ENCODE results near the gene RHEB. TPM values are rescaled to one million over a fixed set of nuclear protein-coding genes. Genes with fewer than 3 reads are reported as not detected.

The RHEB gene
- total and polyA plus RNA-seq, 2 donors (not counting 1 experiment from before 2014, with no cell fraction given): 9.3 to 40.3 TPM

DNA sequence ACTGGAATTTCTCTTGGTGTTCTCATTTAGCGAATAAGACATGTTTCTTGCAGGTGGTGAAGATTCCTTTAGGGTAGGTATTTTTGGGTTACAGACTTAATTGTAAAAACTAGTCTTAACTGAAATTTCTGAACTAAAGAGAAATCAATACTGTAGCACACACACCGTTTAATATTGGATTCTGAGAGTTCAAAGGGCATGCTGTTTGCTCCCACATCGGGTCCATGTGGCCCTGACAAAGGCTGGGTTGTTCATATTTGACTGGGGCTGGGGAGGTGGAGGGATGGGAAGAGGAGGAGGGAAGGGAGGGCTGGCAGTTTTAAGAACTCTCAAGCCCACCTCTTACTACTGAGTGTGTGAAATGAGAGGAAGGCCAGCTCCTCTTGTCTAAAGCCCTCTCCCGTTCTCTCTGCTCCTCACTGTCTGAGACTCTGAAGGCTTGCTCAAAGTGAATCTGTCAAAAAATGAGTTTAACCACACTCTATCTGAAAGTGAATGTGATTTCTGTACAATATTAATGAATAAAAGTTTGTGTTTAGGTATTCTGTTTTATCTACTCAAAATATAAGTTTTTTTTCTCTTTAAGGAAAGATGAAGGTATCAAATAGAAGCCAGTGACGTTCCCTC lies 40.0 kb upstream of the RHEB start:
- 100% methylated on average over 2 of the region's 5 CpGs for WGBS (ENCODE audit: insufficient coverage)
- no peaks in the 10 kb centered on the region for H3K4me1 Mint-ChIP-seq
- POLR2A ChIA-PET: no interaction called here
- no peak overlapping the region for H3K27ac Mint-ChIP-seq
- no peaks in the 10 kb centered on the region for H3K4me1 ChIP-seq (ENCODE audit: control insufficient read depth in 2 of 2, insufficient read depth in 2 of 2, low read length in 2 of 2)
- no peak overlapping the region for H3K27ac ChIP-seq (ENCODE audit: low read length in 2 of 2)
- no peaks in the 10 kb centered on the region for H3K27me3 Mint-ChIP-seq
- H3K27me3 ChIP-seq (replicated peaks in 1 of 4; ENCODE audit: control extremely low read depth in 1 of 4, control insufficient read depth in 3 of 4, insufficient read depth in 4 of 4, low read length in 3 of 4): no peaks in the 10 kb centered on the region
- H3K9me3 Mint-ChIP-seq (ENCODE audit: insufficient read depth): no peaks in the 10 kb centered on the region
- H3K4me3 Mint-ChIP-seq: no peak overlapping the region
- no peaks in the 10 kb centered on the region for H3K79me2 ChIP-seq (ENCODE audit: control insufficient read depth, insufficient read depth, low read length)
- no peaks in the 10 kb centered on the region for H4K20me1 ChIP-seq (ENCODE audit: control insufficient read depth, insufficient read depth, low read length, poor library complexity, severe bottlenecking)
- peaks cover 3 to 45% of the 10 kb centered on the region in 2 experiments for H3K36me3 ChIP-seq (replicated peaks in 1 of 2; ENCODE audit: control extremely low read depth in 1 of 2, control insufficient read depth in 1 of 2, extremely low read depth in 1 of 2, insufficient read depth in 2 of 2, low read length in 1 of 2)
- H3K9me3 ChIP-seq (ENCODE audit: control extremely low read depth in 1 of 3, control insufficient read depth in 2 of 3, insufficient read depth in 1 of 3, low read length in 2 of 3): no peaks in the 10 kb centered on the region
- H3K9ac ChIP-seq (ENCODE audit: low read length): no peak overlapping the region
- intact Hi-C loops (cut with micrococcal nuclease): no loop called here
- TF ChIP-seq, protein P1, sequence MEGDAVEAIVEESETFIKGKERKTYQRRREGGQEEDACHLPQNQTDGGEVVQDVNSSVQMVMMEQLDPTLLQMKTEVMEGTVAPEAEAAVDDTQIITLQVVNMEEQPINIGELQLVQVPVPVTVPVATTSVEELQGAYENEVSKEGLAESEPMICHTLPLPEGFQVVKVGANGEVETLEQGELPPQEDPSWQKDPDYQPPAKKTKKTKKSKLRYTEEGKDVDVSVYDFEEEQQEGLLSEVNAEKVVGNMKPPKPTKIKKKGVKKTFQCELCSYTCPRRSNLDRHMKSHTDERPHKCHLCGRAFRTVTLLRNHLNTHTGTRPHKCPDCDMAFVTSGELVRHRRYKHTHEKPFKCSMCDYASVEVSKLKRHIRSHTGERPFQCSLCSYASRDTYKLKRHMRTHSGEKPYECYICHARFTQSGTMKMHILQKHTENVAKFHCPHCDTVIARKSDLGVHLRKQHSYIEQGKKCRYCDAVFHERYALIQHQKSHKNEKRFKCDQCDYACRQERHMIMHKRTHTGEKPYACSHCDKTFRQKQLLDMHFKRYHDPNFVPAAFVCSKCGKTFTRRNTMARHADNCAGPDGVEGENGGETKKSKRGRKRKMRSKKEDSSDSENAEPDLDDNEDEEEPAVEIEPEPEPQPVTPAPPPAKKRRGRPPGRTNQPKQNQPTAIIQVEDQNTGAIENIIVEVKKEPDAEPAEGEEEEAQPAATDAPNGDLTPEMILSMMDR (IDR thresholded peaks at IDR 0.05): no peak
- TF ChIP-seq EZH2 (IDR thresholded peaks at IDR 0.05; ENCODE audit: borderline replicate concordance, insufficient read depth, low read depth, low read length, poor library complexity, severe bottlenecking): no peak
- no peak overlapping the region for H3K4me3 ChIP-seq (ENCODE audit: control extremely low read depth in 1 of 5, extremely low read depth in 1 of 5, insufficient read depth in 1 of 5, low read depth in 2 of 5, low read length in 4 of 5)
- H3K4me2 ChIP-seq (replicated peaks; ENCODE audit: low read depth, low read length, poor library complexity, severe bottlenecking): no peak overlapping the region
- ATAC-seq (ENCODE audit: low read depth) (no peak), DNase-seq (no peak)
- H2AFZ ChIP-seq (ENCODE audit: insufficient read depth, low read depth, low read length, poor library complexity, severe bottlenecking): no peak overlapping the region
- CTCF ChIA-PET: no interaction called here

DNA sequence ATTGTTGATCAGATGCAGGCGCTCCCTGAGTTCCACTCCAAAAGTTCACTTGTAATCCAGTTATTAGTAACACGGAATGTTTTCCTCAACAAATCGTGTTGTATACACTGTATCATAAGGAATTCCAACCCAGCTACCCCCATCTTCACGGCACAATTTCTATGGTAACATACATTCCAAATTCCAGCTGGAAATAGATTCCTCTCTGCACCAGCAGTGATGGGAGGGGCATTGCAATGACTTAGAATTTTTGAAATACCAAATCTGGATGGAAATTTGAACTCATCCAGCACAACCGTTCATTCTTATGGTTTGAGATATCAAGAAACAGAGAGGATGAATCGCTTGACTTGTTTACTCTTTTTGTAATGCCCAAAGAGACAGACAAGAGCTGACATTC lies 38.9 kb upstream of the RHEB start:
- no peak overlapping the region for H2AFZ ChIP-seq (ENCODE audit: insufficient read depth, low read depth, low read length, poor library complexity, severe bottlenecking)
- intact Hi-C loops (cut with micrococcal nuclease): no loop called here
- H3K27me3 ChIP-seq (replicated peaks in 1 of 4; ENCODE audit: control extremely low read depth in 1 of 4, control insufficient read depth in 3 of 4, insufficient read depth in 4 of 4, low read length in 3 of 4): no peaks in the 10 kb centered on the region
- CTCF ChIA-PET: interaction anchor here (0.8 kb wide), 1 partner anchor 199 kb away, joined by 3 read pairs; no protein-coding TSS in a partner anchor
- H3K4me2 ChIP-seq (replicated peaks; ENCODE audit: low read depth, low read length, poor library complexity, severe bottlenecking): no peak overlapping the region
- Mint-ChIP-seq H3K4me3 (no peak overlapping the region), H3K27ac (no peak overlapping the region), H3K9me3 (ENCODE audit: insufficient read depth) (no peaks in the 10 kb centered on the region), H3K4me1 (no peaks in the 10 kb centered on the region), H3K27me3 (no peaks in the 10 kb centered on the region)
- H3K36me3 ChIP-seq (replicated peaks in 1 of 2; ENCODE audit: control extremely low read depth in 1 of 2, control insufficient read depth in 1 of 2, extremely low read depth in 1 of 2, insufficient read depth in 2 of 2, low read length in 1 of 2): peaks cover 3 to 37% of the 10 kb centered on the region in 2 experiments
- no peak overlapping the region for H3K27ac ChIP-seq (ENCODE audit: low read length in 2 of 2)
- 98% methylated on average over 5 of the region's 6 CpGs for WGBS (ENCODE audit: insufficient coverage)
- no peak for ATAC-seq (ENCODE audit: low read depth)
- no peak overlapping the region for H3K9ac ChIP-seq (ENCODE audit: low read length)
- H3K9me3 ChIP-seq (ENCODE audit: control extremely low read depth in 1 of 3, control insufficient read depth in 2 of 3, insufficient read depth in 1 of 3, low read length in 2 of 3): no peaks in the 10 kb centered on the region
- no peak overlapping the region for H3K4me3 ChIP-seq (ENCODE audit: control extremely low read depth in 1 of 5, extremely low read depth in 1 of 5, insufficient read depth in 1 of 5, low read depth in 2 of 5, low read length in 4 of 5)
- TF ChIP-seq, protein P1 (IDR thresholded peaks at IDR 0.05): no peak
- TF ChIP-seq EZH2 (IDR thresholded peaks at IDR 0.05; ENCODE audit: borderline replicate concordance, insufficient read depth, low read depth, low read length, poor library complexity, severe bottlenecking): no peak
- no peaks in the 10 kb centered on the region for H3K79me2 ChIP-seq (ENCODE audit: control insufficient read depth, insufficient read depth, low read length)
- POLR2A ChIA-PET: no interaction called here
- no peaks in the 10 kb centered on the region for H3K4me1 ChIP-seq (ENCODE audit: control insufficient read depth in 2 of 2, insufficient read depth in 2 of 2, low read length in 2 of 2)
- H4K20me1 ChIP-seq (ENCODE audit: control insufficient read depth, insufficient read depth, low read length, poor library complexity, severe bottlenecking): no peaks in the 10 kb centered on the region
- no peak for DNase-seq
